ENCODE measurements around the gene CYFIP2. TPM values are rescaled to one million over a fixed set of nuclear protein-coding genes. Genes with fewer than 3 reads are reported as not detected.

Gene CYFIP2
- polyA plus RNA-seq, 1 donor (not counting 4 experiments of a cell fraction or from before 2014, with no cell fraction given) = 0.62 TPM

DNA sequence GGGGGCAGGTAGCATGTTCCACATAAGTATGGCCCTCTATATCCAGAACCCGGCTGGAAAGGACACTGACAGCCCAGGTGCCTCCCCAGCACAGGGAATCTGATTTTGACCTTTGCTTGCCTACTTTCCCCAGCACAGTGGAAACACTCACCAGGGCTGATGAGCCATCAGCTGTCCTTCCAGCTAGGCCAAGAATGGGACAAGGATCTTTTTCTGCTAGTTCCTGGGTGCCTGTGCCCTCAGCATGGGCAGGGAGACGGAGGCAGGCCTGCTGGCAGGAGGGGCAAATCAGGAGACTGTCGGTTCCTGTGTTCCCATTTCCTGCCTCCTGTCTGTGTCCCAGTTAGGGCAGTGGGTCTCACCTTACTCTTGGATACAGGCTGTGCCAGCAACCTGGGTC lies 1.1 kb downstream of the CYFIP2 start:
- no peak overlapping the region for H3K4me3 ChIP-seq (ENCODE audit: control insufficient read depth in 2 of 3, extremely low read depth in 1 of 3, insufficient read depth in 2 of 3, low read depth in 1 of 3, low read length in 3 of 3)
- no peaks in the 10 kb centered on the region for H3K79me2 ChIP-seq (ENCODE audit: control insufficient read depth, insufficient read depth, low read length)
- H3K27me3 ChIP-seq (ENCODE audit: control insufficient read depth, extremely low read depth, insufficient read depth, low read length) = peaks cover 23% of the 10 kb centered on the region
- H2AFZ ChIP-seq (ENCODE audit: control insufficient read depth, low read length) = no peak overlapping the region
- DNase-seq (ENCODE audit: low read depth, low spot score) (no peak), FAIRE-seq (no peak)
- no peaks in the 10 kb centered on the region for H3K9me1 ChIP-seq (ENCODE audit: control insufficient read depth, extremely low read depth, insufficient read depth, low read length)
- no peaks in the 10 kb centered on the region for H3K9me3 ChIP-seq (ENCODE audit: control insufficient read depth, low read depth, low read length)
- no peaks in the 10 kb centered on the region for H3K4me1 ChIP-seq (ENCODE audit: control insufficient read depth, extremely low read depth, insufficient read depth, low read length)
- no peak overlapping the region for H3K9ac ChIP-seq (ENCODE audit: control insufficient read depth, extremely low read depth, insufficient read depth, low read length)
- dilution Hi-C loops (cut with MboI; ENCODE audit: extremely low pct_ligation_motif_present, low sequenced_read_pairs) = no loop called here
- no peaks in the 10 kb centered on the region for H4K20me1 ChIP-seq (ENCODE audit: control insufficient read depth, extremely low read depth, insufficient read depth, low read length)
- no peaks in the 10 kb centered on the region for H3K36me3 ChIP-seq (ENCODE audit: control insufficient read depth in 2 of 2, extremely low read depth in 1 of 2, insufficient read depth in 2 of 2, low read length in 2 of 2)
- no peak overlapping the region for H3K27ac ChIP-seq (ENCODE audit: control insufficient read depth, insufficient read depth, low read length)
- no peak overlapping the region for H3K4me2 ChIP-seq (ENCODE audit: control insufficient read depth, extremely low read depth, insufficient read depth, low read depth, low read length)
- TF ChIP-seq EZH2 (IDR thresholded peaks at IDR 0.05; ENCODE audit: low read length) (no peak), CTCF (optimal IDR thresholded peaks at IDR 0.05 in 1 of 3, IDR thresholded peaks at IDR 0.05 in 1 of 3, conservative IDR thresholded peaks at IDR 0.05 in 1 of 3; ENCODE audit: extremely low read depth in 1 of 3, insufficient read depth in 2 of 3, low read length in 3 of 3) (no peak)

DNA sequence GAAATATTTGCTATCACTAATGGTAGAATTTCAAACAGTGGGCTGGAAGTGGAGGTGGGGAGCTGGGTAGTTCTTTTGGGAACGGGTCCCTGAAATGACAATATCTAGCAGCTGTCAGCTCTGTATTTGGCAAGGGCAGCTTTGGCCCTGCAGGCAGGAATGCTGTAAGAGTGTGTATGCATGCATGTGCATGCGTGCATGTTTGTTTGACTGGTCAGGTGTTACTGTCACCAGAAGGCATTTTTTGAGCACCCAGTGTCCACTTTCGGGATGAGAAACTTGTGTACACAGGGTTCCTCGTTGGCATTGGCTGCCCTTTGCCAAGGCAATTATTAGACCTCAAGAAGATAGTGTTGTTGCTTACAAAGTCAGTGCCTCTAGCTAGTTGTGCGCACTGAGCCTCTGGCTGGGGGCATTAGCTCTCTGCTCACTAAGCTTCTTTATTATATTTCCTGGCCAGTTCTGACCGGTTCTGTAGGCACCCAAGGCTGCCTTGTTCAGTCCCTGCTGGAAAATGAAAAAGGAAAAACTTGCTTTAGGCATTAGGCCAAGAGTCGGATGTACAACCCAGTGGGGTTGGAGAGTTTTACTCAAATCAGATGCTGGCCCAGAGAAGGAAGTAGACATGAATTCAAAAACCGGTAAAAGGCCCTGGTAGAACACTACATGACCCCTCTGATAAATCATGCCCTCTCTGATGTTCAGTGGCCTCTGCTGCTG lies 2.0 kb downstream of the CYFIP2 start:
- no peaks in the 10 kb centered on the region for H3K79me2 ChIP-seq (ENCODE audit: control insufficient read depth, insufficient read depth, low read length)
- no peaks in the 10 kb centered on the region for H3K9me3 ChIP-seq (ENCODE audit: control insufficient read depth, low read depth, low read length)
- FAIRE-seq (no peak), DNase-seq (ENCODE audit: low read depth, low spot score) (no peak)
- no peaks in the 10 kb centered on the region for H4K20me1 ChIP-seq (ENCODE audit: control insufficient read depth, extremely low read depth, insufficient read depth, low read length)
- H3K4me2 ChIP-seq (ENCODE audit: control insufficient read depth, extremely low read depth, insufficient read depth, low read depth, low read length) = no peak overlapping the region
- no peak overlapping the region for H3K4me3 ChIP-seq (ENCODE audit: control insufficient read depth in 2 of 3, extremely low read depth in 1 of 3, insufficient read depth in 2 of 3, low read depth in 1 of 3, low read length in 3 of 3)
- no peaks in the 10 kb centered on the region for H3K9me1 ChIP-seq (ENCODE audit: control insufficient read depth, extremely low read depth, insufficient read depth, low read length)
- peaks cover 23% of the 10 kb centered on the region for H3K27me3 ChIP-seq (ENCODE audit: control insufficient read depth, extremely low read depth, insufficient read depth, low read length)
- H3K4me1 ChIP-seq (ENCODE audit: control insufficient read depth, extremely low read depth, insufficient read depth, low read length) = no peaks in the 10 kb centered on the region
- H3K36me3 ChIP-seq (ENCODE audit: control insufficient read depth in 2 of 2, extremely low read depth in 1 of 2, insufficient read depth in 2 of 2, low read length in 2 of 2) = no peaks in the 10 kb centered on the region
- TF ChIP-seq CTCF (optimal IDR thresholded peaks at IDR 0.05 in 1 of 3, IDR thresholded peaks at IDR 0.05 in 1 of 3, conservative IDR thresholded peaks at IDR 0.05 in 1 of 3; ENCODE audit: extremely low read depth in 1 of 3, insufficient read depth in 2 of 3, low read length in 3 of 3) (peak; percentile 6 to 28 (median 11)), EZH2 (IDR thresholded peaks at IDR 0.05; ENCODE audit: low read length) (no peak)
- no peak overlapping the region for H3K9ac ChIP-seq (ENCODE audit: control insufficient read depth, extremely low read depth, insufficient read depth, low read length)
- no peak overlapping the region for H3K27ac ChIP-seq (ENCODE audit: control insufficient read depth, insufficient read depth, low read length)
- H2AFZ ChIP-seq (ENCODE audit: control insufficient read depth, low read length) = no peak overlapping the region
- dilution Hi-C loops (cut with MboI; ENCODE audit: extremely low pct_ligation_motif_present, low sequenced_read_pairs) = no loop called here
